Astrocyte (in vitro differentiated cells and primary cell): ENCODE data around the gene COL5A1.

Experiments
- EZH2 ChIP-seq: IDR thresholded peaks from 2 replicates; pipeline ENCODE4 v1.6.1; 2012; ENCODE audit warnings: mild to moderate bottlenecking, low read length, inconsistent platforms; ENCODE audit not compliant: insufficient read depth
- TF ChIP-seq, protein P1 (sequence below): IDR thresholded peaks from 2 replicates; pipeline ENCODE4 v1.5.1; 2011; ENCODE audit warnings: low read depth, mild to moderate bottlenecking, inconsistent platforms, low read length, moderate library complexity; ENCODE audit not compliant: insufficient read depth

DNA sequence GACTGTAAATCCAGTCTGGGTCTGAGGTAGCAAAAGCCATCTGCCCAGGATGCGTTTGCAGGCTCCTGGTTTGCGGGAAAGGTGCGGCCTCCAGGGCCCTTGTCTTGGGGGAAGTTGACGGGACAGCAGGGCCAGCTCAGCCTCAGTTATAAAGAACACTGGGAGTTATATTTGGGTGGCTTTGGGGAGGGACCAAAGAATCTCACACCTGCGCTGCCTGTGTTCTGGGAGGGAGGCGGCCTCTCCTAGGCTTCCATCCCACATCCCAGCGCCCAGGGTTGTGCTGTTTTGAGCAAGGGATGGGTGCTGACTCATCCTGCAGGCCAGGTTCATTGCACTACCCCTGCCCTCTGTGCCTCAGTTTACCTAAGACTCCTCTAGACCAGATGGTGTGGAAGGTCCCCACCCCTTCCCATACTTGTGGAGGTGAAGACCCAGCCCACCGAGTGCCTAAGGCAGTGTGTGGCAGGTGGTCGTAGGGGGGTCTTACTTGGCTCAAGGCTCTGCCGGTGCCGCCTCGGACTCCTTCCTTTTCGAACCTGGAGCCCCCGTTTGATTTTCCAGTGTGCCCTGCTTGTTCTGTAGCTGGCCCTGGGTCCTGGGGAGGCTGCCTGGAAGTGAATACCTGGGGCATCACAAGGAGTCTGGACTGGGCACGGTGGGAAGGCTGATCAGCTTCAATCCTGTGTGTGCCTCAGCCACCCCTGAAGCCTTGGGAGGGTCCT is 199.7 kb downstream of the COL5A1 start:
- TF ChIP-seq, protein P1, sequence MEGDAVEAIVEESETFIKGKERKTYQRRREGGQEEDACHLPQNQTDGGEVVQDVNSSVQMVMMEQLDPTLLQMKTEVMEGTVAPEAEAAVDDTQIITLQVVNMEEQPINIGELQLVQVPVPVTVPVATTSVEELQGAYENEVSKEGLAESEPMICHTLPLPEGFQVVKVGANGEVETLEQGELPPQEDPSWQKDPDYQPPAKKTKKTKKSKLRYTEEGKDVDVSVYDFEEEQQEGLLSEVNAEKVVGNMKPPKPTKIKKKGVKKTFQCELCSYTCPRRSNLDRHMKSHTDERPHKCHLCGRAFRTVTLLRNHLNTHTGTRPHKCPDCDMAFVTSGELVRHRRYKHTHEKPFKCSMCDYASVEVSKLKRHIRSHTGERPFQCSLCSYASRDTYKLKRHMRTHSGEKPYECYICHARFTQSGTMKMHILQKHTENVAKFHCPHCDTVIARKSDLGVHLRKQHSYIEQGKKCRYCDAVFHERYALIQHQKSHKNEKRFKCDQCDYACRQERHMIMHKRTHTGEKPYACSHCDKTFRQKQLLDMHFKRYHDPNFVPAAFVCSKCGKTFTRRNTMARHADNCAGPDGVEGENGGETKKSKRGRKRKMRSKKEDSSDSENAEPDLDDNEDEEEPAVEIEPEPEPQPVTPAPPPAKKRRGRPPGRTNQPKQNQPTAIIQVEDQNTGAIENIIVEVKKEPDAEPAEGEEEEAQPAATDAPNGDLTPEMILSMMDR, result no peak
- no peak for TF ChIP-seq EZH2
